ENCODE results near the gene ZNF277.

The ZNF277 gene

DNA sequence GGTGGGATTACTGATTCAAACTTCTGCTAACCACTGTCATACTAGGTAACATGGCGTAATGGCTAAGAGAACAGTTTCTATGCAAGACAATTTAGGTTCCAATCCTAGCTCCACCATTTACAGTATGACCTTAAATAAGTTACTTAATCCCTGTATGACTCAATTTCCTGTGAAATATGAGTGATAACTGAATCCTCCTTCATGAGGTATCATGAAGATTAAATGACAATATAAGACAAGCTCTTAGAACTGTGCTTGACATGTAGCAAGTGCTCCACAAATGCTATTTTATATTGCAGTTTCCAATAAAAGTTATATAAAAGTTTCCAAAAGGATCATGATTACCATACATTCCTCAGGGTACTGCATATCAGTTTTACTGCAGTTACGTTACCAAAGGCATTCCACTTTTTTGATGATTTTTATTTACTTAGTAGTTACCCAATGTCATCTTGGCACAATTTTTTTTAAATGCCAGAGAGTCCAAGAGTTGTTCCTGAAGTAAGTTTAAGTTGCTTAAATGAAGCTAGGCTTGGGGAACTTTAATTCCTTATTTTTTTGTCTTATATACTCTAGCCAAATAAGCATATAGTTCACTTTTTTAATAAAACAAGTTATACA, 7.3 kb upstream of the ZNF277 start:
- DNase-seq (ENCODE audit: low spot score) = no peak
- in situ Hi-C loops (cut with MboI; ENCODE audit: low sequenced_read_pairs, unreplicated experiment) = no loop called here
- TF ChIP-seq, protein P1, sequence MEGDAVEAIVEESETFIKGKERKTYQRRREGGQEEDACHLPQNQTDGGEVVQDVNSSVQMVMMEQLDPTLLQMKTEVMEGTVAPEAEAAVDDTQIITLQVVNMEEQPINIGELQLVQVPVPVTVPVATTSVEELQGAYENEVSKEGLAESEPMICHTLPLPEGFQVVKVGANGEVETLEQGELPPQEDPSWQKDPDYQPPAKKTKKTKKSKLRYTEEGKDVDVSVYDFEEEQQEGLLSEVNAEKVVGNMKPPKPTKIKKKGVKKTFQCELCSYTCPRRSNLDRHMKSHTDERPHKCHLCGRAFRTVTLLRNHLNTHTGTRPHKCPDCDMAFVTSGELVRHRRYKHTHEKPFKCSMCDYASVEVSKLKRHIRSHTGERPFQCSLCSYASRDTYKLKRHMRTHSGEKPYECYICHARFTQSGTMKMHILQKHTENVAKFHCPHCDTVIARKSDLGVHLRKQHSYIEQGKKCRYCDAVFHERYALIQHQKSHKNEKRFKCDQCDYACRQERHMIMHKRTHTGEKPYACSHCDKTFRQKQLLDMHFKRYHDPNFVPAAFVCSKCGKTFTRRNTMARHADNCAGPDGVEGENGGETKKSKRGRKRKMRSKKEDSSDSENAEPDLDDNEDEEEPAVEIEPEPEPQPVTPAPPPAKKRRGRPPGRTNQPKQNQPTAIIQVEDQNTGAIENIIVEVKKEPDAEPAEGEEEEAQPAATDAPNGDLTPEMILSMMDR (IDR thresholded peaks at IDR 0.05; ENCODE audit: borderline replicate concordance, control extremely low read depth, extremely low read depth, insufficient read depth, missing control alignments) = no peak

DNA sequence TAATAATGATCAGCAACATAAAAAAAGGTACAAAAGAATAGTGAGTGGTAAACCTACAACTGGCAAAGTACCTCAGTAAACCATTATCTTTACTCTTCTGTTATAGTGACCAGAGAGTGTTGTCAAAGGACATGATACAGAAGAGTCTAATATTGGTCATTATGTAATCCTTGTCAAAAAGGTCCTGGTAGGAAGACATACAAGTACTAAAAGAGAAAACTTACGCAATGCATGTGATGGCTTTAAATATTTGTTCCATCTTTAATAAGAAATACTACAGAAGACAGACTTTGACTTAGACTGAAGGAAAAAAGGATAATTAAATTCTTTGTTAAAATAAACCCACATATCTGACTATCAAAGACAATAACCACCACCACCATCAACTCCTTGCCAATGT, 6.8 kb upstream of the ZNF277 start:
- in situ Hi-C loops (cut with MboI; ENCODE audit: low sequenced_read_pairs, unreplicated experiment) = no loop called here
- TF ChIP-seq, protein P1 (IDR thresholded peaks at IDR 0.05; ENCODE audit: borderline replicate concordance, control extremely low read depth, extremely low read depth, insufficient read depth, missing control alignments) = no peak
- DNase-seq (ENCODE audit: low spot score) = no peak

GRCh38 chr7:112201411-112201810, 5.1 kb upstream of the ZNF277 start:
- in situ Hi-C loops (cut with MboI; ENCODE audit: low sequenced_read_pairs, unreplicated experiment) = no loop called here
- DNase-seq (ENCODE audit: low spot score) = no peak
- TF ChIP-seq, protein P1 (IDR thresholded peaks at IDR 0.05; ENCODE audit: borderline replicate concordance, control extremely low read depth, extremely low read depth, insufficient read depth, missing control alignments) = no peak

GRCh38 chr7:112201839-112202238, 4.7 kb upstream of the ZNF277 start:
- no peak for DNase-seq (ENCODE audit: low spot score)

DNA sequence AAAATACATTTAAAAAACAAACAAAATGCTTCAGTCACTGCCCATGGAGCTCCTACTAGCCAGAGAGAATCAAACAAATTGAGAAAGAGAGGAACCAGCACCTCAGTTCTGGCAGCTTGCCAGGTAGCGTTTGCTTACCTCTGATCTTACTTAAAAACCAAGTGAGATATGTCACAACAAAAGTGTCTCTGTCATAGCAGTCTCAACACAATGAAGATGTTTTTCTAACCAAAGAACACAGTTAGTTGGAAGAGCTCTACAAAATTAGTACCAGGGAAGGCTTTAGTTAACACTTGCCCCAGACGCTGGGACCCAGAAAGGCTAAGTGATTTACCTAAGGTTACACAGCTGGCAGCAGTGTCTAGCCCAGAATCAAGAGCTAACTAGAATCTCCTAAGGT, 3.7 kb upstream of the ZNF277 start:
- no peak for DNase-seq (ENCODE audit: low spot score)
- in situ Hi-C loops (cut with MboI; ENCODE audit: low sequenced_read_pairs, unreplicated experiment) = no loop called here
- TF ChIP-seq, protein P1 (IDR thresholded peaks at IDR 0.05; ENCODE audit: borderline replicate concordance, control extremely low read depth, extremely low read depth, insufficient read depth, missing control alignments) = no peak

More at GRCh38 chr7:112201839-112202238, 4.7 kb upstream of the ZNF277 start:
- in situ Hi-C loops (cut with MboI; ENCODE audit: low sequenced_read_pairs, unreplicated experiment) = no loop called here
- TF ChIP-seq, protein P1 (IDR thresholded peaks at IDR 0.05; ENCODE audit: borderline replicate concordance, control extremely low read depth, extremely low read depth, insufficient read depth, missing control alignments) = no peak

- TF ChIP-seq, protein P1 (IDR thresholded peaks at IDR 0.05; ENCODE audit: borderline replicate concordance, control extremely low read depth, extremely low read depth, insufficient read depth, missing control alignments) = no peak
- no peak for DNase-seq (ENCODE audit: low spot score)
- in situ Hi-C loops (cut with MboI; ENCODE audit: low sequenced_read_pairs, unreplicated experiment) = no loop called here
Measured at GRCh38 chr7:112203365-112203739, 3.1 kb upstream of the ZNF277 start.
